Upper lobe of right lung (tissue), 1 donor: ENCODE measurements around the gene CSMD2. TPM values are rescaled to one million over a fixed set of nuclear protein-coding genes. Genes with fewer than 3 reads are reported as not detected.
A peak's percentile ranks its signal among the peaks of the same experiment; 100 is the strongest.

Experiments used
- ATAC-seq: fragments of 200-7000 bp; cut with Tn5 transposase; one replicate; pipeline ENCODE4 v1.9.1; 2020; ENCODE audit warnings: mild to moderate bottlenecking, moderate library complexity
- DNase-seq: peaks from one replicate; pipeline ENCODE4 v3.0.0-alpha.2; 2020
- H3K27ac ChIP-seq: fragments of 200-600 bp; one replicate; pipeline ENCODE4 v1.8.0; 2022
- H3K27me3 ChIP-seq: fragments of 200-600 bp; one replicate; pipeline ENCODE4 v1.8.0; 2022; ENCODE audit warnings: mild to moderate bottlenecking
- H3K36me3 ChIP-seq: fragments of 200-600 bp; one replicate; pipeline ENCODE4 v1.8.0; 2022
- H3K4me1 ChIP-seq: fragments of 200-600 bp; one replicate; pipeline ENCODE4 v1.8.0; 2022
- H3K4me3 ChIP-seq: fragments of 200-600 bp; one replicate; pipeline ENCODE4 v1.8.0; 2022; ENCODE audit warnings: mild to moderate bottlenecking
- H3K9me3 ChIP-seq: fragments of 200-600 bp; one replicate; pipeline ENCODE4 v1.8.0; 2022
- CTCF ChIP-seq: fragments of 200-600 bp; IDR thresholded peaks from one replicate; pipeline ENCODE4 v1.8.0; 2022; ENCODE audit warnings: antibody characterized with exemption
- intact Hi-C: fragments of 100-400 bp; cut with DNase I; formaldehyde crosslinking; loops from one replicate; pipeline ENCODE4 v1.11.0; 2022
- total RNA-seq: library from RNA; stranded (reverse); fragmentation: NEBNext Ultra II Directional; extraction: Animal tissue kit (Norgen Biotek cat#: 25700); gene quantifications from one replicate; pipeline ENCODE4 v1.2.1, GENCODE V29; 2021
- donor health status: DM: no; HTN: yes; CAD: no; lungs with severe emphysema.

The CSMD2 gene
- total RNA-seq, 1 donor from 2014 or later = 0.67 TPM

GRCh38 chr1:33815061-33815460, 350.0 kb downstream of the CSMD2 start:
- Histone ChIP-seq H3K4me3 (no peak overlapping the region), H3K36me3 (no peaks in the 10 kb centered on the region), H3K4me1 (peaks cover 6% of the 10 kb centered on the region), H3K27ac (no peak overlapping the region), H3K27me3 (no peaks in the 10 kb centered on the region), H3K9me3 (no peaks in the 10 kb centered on the region)
- TF ChIP-seq CTCF = no peak
- no peak for DNase-seq
- ATAC-seq = peak; percentile 52
- intact Hi-C loops = no loop called here

GRCh38 chr1:33814166-33814565, 350.9 kb downstream of the CSMD2 start:
- ATAC-seq (no peak), DNase-seq (no peak)
- H3K4me3 ChIP-seq = no peak overlapping the region
- intact Hi-C loops = no loop called here
- no peak for TF ChIP-seq CTCF
- peaks cover 6% of the 10 kb centered on the region for H3K4me1 ChIP-seq
- no peaks in the 10 kb centered on the region for H3K36me3 ChIP-seq
- H3K27me3 ChIP-seq = no peaks in the 10 kb centered on the region
- H3K27ac ChIP-seq = no peak overlapping the region
- no peaks in the 10 kb centered on the region for H3K9me3 ChIP-seq

GRCh38 chr1:33810571-33810970, 354.5 kb downstream of the CSMD2 start:
- intact Hi-C loops = no loop called here
- no peak for TF ChIP-seq CTCF
- Histone ChIP-seq H3K4me3 (no peak overlapping the region), H3K27ac (no peak overlapping the region), H3K27me3 (no peaks in the 10 kb centered on the region), H3K4me1 (peaks cover 6% of the 10 kb centered on the region), H3K36me3 (no peaks in the 10 kb centered on the region), H3K9me3 (peaks cover 5% of the 10 kb centered on the region)
- no peak for DNase-seq
- ATAC-seq = no peak

- Histone ChIP-seq H3K27me3 (no peaks in the 10 kb centered on the region), H3K36me3 (no peaks in the 10 kb centered on the region), H3K9me3 (peaks cover 5% of the 10 kb centered on the region), H3K27ac (no peak overlapping the region), H3K4me3 (no peak overlapping the region), H3K4me1 (no peaks in the 10 kb centered on the region)
- intact Hi-C loops = no loop called here
- DNase-seq (no peak), ATAC-seq (no peak)
- no peak for TF ChIP-seq CTCF
Measured at GRCh38 chr1:33805988-33806387, 359.0 kb downstream of the CSMD2 start.

- no peaks in the 10 kb centered on the region for H3K27me3 ChIP-seq
- ATAC-seq (no peak), DNase-seq (no peak)
- no peaks in the 10 kb centered on the region for H3K9me3 ChIP-seq
- no peak overlapping the region for H3K27ac ChIP-seq
- H3K36me3 ChIP-seq = no peaks in the 10 kb centered on the region
- H3K4me1 ChIP-seq = no peaks in the 10 kb centered on the region
- intact Hi-C loops = no loop called here
- no peak for TF ChIP-seq CTCF
- no peak overlapping the region for H3K4me3 ChIP-seq
Measured at GRCh38 chr1:33802268-33802667, 362.8 kb downstream of the CSMD2 start.

GRCh38 chr1:33797849-33798248, 367.2 kb downstream of the CSMD2 start:
- H3K27ac ChIP-seq = no peak overlapping the region
- no peak for DNase-seq
- H3K4me1 ChIP-seq = no peaks in the 10 kb centered on the region
- intact Hi-C loops = no loop called here
- no peaks in the 10 kb centered on the region for H3K36me3 ChIP-seq
- no peak for TF ChIP-seq CTCF
- no peak for ATAC-seq
- H3K9me3 ChIP-seq = no peaks in the 10 kb centered on the region
- no peak overlapping the region for H3K4me3 ChIP-seq
- H3K27me3 ChIP-seq = no peaks in the 10 kb centered on the region
